AG09309 (cell line): ENCODE results near the gene FCSK.

Experiments
- DNase-seq: peaks from one replicate; pipeline ENCODE4 v3.0.0-alpha.2; 2010; ENCODE audit warnings: low read depth
- H3K4me3 ChIP-seq: 2 replicates; pipeline ENCODE4 v1.5.1; 2011; ENCODE audit warnings: mild to moderate bottlenecking, low read depth, low read length, moderate library complexity; ENCODE audit not compliant: control insufficient read depth
- CTCF ChIP-seq: IDR thresholded peaks from 2 replicates; pipeline ENCODE4 v1.5.1; 2011; ENCODE audit warnings: mild to moderate bottlenecking, low read depth, low read length, inconsistent platforms; ENCODE audit not compliant: insufficient read depth, control insufficient read depth; ENCODE audit errors: missing control alignments

FCSK gene

GRCh38 chr16:70468776-70469525, 14.6 kb downstream of the FCSK start:
- no peak for TF ChIP-seq CTCF
- H3K4me3 ChIP-seq, result no peak overlapping the region
- no peak for DNase-seq

GRCh38 chr16:70470141-70470926, 15.9 kb downstream of the FCSK start:
- no peak for TF ChIP-seq CTCF
- no peak for DNase-seq
- H3K4me3 ChIP-seq, result no peak overlapping the region

- TF ChIP-seq CTCF, result peak; percentile 56
- no peak overlapping the region for H3K4me3 ChIP-seq
- DNase-seq, result no peak
Observed at GRCh38 chr16:70470927-70471341, 16.5 kb downstream of the FCSK start.

- no peak for TF ChIP-seq CTCF
- no peak overlapping the region for H3K4me3 ChIP-seq
- no peak for DNase-seq
Observed at GRCh38 chr16:70472786-70473433, 18.5 kb downstream of the FCSK start.

GRCh38 chr16:70473446-70474319, 19.3 kb downstream of the FCSK start:
- no peak for TF ChIP-seq CTCF
- H3K4me3 ChIP-seq, result no peak overlapping the region
- DNase-seq, result no peak

- H3K4me3 ChIP-seq, result no peak overlapping the region
- no peak for TF ChIP-seq CTCF
- no peak for DNase-seq
Observed at GRCh38 chr16:70474320-70475053, 20.1 kb downstream of the FCSK start.
